Amniotic epithelial cell (primary cell): ENCODE results near the gene SLC66A2.

ENCODE experiments used
- DNase-seq: peaks from one replicate; pipeline ENCODE4 v3.0.0-alpha.2; 2010; ENCODE audit warnings: low read depth

SLC66A2 gene

DNA sequence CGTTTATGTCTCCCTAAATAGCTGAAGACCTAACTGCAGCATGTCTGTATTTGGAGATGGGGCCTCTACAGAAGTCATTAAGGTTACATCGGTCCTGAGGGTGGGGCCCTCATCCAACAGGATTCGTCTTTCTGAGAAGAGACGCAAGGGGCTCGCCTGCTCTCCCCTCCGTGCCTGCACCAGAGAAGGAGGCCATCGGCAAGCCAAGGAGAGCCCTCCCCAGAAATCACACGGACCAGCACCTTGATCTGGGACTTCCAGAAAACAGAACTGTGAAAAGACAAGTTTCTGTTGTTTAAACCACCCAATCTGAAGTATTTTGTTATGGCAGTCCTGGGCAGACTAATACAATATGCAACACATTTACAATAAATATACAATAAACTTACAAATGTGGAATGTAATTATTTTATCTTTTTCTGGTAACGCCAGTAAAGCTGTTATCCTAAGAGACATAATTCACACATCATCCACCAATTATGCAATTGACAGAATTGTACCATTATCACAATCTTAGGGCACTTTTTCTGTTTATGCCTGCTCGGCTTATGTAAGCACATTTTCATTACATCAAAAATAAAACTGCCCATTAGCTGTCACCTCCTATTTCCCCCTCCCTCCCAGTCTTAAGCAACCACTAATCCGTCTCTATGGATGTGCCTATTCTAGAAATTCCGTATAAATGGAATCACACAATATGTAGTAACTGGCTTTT, 19.1 kb upstream of the SLC66A2 start:
- DNase-seq: no peak

DNA sequence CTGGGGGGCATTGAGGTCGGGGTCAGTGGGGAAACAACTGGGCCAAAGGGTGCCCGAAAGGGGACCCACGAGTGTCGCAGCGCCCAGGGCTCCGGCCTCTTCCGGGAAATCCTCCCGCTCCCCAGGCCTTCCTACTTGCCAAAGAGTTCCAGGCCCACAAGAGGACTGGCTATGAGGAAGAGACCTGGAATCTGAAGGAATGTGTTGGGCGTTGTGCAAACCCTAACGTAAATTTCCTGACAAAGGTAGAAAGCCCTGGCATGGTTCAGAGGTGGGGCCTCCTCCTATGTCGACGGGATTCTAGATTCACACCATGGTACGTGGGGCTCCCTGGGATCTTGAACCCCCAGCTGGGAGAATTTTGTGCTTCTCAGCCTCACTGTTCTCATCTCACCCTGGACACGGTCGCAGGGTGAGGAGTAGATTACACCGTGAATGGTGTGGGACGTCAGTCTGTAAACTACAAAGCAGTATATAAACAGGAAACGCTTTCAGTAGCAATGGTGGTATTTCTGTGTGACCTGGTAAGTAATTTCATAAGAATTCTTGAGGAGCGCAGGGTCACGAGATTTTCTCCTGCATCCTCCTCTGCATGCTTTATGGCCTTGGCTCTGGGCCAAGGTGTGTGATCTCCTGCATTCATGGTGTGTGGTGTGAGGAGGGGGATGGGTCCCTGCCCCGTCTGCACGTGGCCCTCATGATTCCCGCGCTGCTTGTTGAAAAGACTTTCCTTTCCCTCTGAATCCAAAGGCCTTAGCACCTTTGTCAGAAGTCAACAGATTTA, 13.9 kb upstream of the SLC66A2 start:
- peak; percentile 90 for DNase-seq

DNA sequence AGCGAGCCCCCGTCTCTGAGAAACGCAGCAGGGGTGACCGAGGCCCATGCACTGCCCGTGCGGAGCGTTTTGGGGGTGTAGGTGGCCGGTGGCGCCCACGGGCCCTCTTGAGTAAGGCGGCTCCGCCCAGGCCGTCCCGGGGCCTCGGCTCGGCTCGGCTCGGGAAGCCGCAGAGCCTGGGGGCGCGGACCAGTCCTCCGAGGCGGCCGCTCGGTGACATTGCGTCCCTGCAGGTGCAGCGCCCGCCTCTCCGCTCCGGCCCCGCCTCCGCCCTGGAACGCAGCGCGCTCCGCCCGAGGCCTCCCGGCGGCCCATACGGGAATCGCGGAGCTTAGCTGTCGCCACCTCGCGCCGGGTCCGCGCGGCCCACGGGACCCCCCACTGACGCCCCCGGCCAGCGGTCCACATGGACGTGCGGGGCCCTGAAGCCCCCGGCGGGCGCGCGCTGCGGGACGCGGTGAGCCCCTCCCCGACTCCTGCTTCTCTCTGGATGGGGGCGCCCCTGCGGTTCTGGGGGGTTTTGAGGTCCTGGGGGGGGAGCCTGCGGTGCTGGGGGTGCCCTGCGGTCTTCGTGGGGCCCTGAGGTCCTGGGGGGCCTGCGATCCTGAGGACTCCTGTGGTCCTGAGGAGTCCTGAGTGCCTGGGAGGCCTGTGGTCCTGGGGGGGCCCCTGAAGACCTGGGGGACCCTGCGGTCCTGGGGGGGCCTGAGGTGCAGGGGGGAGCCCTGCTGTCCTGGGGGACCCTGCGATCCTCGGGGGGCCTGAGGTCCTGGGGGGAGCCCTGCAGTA, 13.1 kb upstream of the SLC66A2 start, which contains the start of gene HSBP1L1:
Gene HSBP1L1 (plus strand): TSS at position 314 of the 789 bp plus-strand sequence. CDS start 93 bp downstream, at position 407.
- no peak for DNase-seq

DNA sequence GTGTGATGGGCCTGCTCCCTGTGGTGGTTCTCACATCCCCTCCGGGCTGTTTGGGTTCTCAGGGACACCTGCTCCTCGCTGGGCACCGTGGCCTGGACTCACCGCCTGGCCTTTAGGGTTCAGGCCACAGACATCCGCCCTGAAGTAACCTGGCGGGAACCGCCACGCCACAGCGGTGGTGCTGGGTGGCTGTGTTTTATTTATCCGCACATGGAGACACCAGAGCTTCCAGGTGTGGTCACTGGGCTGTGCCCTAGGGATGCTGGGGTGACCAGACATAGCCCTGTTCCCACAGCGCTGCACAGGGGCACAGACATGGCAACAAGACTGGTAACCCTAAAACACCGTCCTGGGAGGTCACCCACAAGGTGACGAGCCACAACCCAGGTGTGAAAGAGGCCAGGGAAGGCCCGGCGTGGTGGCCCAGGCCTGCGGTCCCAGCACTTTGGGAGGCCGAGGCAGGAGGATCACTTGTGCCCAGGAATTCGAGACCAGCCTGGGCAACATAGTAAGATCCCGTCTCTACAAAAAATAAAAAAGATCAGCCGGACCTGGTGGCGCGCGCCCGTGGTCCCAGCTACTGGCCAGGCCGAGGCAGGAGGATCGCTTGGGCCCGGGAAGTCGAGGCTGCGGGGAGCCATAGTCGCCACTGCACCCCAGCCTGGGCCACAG, 12.3 kb upstream of the SLC66A2 start:
- no peak for DNase-seq

DNA sequence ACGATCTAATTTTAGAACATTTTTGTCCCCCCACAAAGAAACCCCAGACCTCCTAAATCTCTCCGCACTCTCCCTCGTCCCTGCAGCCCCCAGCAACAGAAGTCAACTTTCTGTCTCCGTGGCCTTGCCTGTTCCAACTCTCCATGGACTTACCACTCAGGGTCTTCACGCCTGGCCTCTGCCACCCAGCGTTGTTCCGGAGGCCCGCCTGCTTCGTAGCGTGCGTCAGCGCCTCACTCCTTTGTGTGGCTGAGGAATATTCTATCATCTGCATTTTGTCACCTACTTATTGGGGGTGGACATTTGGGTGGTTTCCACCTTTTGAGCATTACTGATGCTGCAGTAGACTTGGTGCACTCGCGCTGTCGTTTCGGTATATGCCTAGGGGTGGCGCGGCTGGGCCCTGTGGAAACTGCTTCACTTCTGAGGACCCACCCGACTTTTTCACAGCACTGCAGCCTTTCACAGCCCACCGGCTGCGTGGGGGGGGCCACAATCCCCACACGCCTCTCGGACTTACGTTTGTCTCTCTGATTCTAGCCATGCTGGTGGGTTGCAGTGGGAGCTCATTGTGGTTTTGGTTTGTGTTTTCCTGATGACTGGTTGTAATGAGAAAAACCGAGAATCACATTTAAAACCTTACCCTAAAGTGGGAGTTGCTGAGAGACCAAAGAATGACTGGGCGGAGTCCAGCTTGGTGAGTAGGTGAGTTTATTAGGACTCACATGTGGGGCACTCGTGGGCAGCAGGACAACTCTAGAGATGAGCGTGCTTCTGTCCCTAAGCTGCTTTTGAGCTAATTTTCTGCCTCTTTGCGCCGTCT, 11.6 kb upstream of the SLC66A2 start:
- no peak for DNase-seq

DNA sequence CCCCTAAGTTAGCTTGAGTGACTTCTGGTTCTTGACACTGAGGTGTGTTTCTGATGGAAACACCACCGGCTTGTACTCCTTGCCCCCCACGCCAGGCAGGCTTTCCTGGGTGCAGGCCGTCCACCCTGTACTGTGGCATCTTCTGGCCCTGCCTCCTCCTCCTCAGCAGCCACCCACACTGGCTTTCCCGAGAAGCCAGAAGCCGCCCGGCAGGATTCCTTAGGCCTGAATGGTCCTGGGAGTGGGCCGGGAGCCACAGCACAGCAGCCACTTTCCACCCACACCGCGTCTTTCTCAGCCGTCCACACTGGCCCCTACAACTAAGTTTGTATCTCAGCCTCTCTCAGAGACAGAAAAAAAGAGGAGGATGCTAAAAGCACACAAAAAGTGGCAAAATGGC, 10.9 kb upstream of the SLC66A2 start:
- DNase-seq: peak; percentile 51

DNA sequence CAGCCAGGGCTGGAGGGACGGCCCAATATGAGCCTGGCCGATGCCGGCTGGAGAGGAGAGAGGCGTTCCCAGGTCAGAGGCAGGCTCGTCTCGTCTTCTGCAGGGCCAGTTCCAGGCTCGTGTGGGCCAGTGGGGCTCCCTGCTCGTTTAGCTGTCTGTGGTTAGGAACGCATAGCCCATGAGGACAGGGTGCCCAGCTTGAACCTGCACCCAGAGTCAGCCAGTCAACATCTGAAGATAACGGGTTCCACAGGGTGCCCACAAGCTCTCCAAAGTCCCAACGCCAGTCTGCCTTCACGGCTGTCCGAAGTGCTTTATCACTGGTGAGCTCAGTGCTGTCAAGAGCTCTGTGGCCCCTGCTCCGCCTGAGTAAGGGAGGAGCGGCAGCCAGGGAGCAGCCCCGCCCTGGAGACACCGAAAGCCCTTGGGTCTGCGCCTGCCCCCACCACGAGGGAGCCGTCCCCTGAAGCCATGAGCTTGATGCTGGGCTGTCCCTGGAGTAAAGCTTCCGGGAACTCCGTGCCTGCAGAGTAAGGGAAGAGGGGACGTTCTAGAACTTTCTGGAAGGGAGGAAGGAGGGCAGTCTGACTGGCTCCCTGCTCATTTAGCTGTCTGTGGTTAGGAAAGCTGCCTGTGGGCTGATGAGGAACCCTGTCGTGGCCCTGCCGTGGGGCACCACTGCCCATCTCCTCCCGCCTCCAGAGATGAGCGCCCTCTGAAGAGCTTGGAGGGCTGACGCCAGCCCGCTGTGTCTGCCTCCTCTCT, 10.3 kb upstream of the SLC66A2 start:
- peak; percentile 44 for DNase-seq

DNA sequence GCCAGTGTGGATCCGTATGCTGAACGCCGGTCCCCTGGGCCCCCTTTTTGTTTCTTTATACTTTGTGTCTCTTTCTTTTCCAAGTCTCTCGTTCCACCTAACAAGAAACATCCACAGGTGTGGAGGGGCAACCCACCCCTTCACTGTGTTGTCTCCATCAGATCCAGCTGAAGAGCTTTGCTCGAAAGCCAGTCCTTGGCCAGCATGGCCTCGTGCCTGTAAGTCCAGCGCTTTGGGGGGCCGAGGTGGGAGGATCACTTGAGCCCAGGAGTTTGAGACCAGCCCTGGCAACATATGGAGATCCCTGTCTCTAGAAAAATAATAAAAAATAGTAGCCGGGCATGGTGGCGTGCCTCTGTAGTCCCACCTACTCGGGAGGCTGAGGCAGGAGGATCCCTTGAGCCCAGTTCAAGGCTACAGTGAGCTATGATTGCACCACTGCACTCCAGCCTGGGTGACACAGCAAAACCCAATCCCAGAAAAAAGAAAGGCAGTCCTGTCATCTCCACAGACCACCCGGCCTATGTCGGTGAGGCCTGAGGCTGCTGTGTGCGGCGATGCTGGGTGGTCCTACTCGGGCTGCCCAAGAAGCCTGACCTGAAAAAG, 9.6 kb upstream of the SLC66A2 start:
- DNase-seq: no peak

DNA sequence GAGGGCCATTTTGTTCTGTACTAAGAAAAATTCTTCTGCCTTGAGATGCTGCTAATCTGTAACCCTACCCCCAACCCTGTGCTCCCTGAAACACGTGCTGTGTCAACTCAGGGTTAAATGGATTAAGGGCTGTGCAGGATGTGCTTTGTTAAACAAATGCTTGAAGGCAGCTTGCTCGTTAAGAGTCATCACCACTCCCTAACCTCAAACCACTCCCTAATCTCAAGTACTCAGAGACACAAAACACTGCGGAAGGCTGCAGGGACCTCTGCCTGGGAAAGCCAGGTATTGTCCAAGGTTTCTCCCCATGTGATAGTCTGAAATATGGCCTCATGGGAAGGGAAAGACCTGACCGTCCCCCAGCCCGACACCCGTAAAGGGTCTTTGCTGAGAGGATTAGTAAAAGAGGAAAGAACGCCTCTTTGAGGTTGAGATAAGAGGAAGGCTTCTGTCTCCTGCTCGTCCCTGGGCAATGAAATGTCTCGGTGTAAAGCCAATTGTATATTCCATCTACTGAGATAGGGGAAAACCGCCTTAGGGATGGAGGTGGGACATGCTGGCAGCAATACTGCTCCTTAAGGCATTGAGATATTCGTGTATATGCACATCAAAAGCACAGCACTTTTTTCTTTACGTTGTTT, 8.8 kb upstream of the SLC66A2 start:
- DNase-seq: peak; percentile 89

DNA sequence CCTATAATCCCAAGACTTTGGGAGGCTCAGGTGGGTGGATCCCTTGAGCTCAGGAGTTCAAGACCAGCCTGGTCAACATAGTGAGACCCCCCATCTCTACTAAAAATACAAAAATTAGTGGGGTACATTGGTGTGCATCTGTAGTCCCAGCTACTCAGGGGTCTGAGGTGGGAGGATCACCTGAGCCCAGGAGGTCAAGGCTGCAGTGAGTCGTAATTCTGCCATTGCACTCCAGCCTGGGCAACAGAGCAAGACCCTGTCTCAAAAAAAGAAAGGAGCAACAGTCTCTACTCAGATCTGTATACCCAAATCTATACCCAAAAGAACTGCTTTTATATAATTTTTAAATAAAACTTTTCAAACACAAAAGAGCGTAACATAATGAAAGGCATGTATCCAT, 7.5 kb upstream of the SLC66A2 start:
- no peak for DNase-seq

DNA sequence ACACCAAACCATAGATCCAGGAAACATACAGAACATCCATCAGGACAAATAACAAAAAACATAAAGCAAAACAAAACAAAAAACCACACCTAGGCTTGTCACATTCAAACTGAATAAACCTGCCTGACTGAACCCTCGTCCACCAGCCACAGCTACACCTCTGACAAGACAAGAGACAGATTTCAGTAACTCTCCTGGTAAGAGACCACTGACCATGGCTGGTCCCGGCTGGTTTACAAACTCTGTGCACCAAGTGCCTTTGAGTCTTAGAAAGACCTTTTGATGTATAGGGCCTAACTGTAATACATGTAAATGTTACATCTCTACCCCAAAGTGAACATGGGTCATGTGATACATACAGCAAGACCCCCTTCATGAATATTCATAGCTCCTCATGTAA, 4.8 kb upstream of the SLC66A2 start:
- no peak for DNase-seq

DNA sequence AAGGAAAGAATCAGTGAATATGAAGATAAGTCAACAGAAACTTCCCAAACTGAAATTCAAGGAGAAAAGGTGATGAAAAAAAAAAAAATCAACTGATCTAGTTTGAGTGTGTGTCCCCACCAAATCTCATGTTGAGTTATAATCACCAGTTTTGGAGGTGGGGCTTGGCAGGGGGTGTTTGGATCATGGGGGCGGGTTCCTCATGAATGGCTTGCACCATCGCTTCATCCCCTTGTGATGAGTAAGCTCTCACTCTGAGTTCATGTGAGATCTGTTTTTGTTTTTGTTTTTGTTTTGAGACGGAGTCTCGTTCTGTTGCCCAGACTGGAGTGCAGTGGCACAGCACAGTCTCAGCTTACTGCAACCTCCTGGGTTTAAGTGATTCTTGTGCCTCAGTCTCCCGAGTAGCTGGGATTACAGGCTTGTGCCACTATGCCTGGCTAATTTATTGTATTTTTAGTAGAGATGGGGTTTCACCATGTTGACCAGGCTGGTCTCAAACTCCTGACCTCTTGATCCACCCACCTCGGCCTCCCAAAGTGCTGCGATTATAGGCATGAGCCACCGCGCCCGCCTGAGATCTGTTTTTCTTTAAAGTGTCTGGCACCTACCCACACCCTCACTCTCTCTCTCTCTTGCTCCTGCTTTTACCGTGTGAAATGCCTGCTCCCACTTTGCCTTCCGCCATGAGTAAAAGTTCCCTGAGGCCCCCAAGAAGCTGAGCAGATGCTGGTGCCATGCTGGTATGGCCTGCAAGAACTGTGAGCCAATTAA, 4.0 kb upstream of the SLC66A2 start:
- DNase-seq: peak; percentile 25

DNA sequence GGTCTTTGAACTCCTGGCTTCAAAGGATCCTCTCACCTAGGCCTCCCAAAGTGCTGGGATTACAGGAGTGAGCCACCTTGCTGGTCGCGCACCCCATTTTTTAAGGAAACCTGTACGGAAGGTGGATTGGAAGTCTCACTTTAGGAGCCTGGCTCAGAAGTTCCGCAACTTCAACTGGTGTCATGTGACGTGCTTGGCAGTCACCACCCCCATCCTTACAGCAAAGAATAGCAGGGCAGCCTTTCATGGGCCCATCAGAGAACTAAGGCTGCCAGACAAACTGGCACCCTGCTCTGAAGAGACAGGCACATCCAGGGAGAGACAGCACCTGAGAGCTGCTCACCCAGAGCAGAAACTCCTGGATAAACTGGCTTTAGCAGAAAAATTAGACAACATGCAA, 3.3 kb upstream of the SLC66A2 start:
- DNase-seq: no peak

DNA sequence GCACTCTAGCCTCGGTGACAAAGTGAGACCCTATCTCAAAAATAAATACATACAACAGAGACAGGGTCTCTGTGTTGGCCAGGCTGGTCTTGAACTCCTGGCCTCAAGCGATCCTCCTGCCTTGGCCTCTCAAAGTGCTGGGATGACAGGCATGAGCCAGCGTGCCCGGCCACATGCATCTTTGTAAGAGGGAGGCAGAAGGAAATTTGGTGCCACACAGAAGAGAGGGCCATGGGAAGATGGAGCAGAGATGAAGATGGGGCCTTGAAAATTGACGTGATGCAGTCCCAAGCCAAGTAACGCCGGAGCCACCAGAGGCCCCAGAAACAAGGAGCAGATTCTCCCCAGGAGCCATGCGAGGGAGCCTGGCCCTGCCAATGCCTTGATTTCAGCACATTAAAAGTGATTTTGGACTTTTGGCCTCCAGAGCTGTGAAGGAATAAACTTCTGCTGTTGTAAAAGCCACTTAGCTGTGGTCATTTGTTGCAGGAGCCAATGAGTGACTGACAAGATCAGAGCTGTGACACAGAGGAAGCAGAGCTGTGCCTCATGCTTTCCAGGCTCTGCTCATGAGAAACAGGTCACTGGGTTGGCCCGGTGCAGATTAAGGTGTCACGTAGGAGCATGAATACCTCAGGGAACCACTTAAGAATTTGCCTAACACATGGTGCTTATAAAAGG, 2.7 kb upstream of the SLC66A2 start:
- DNase-seq: no peak

DNA sequence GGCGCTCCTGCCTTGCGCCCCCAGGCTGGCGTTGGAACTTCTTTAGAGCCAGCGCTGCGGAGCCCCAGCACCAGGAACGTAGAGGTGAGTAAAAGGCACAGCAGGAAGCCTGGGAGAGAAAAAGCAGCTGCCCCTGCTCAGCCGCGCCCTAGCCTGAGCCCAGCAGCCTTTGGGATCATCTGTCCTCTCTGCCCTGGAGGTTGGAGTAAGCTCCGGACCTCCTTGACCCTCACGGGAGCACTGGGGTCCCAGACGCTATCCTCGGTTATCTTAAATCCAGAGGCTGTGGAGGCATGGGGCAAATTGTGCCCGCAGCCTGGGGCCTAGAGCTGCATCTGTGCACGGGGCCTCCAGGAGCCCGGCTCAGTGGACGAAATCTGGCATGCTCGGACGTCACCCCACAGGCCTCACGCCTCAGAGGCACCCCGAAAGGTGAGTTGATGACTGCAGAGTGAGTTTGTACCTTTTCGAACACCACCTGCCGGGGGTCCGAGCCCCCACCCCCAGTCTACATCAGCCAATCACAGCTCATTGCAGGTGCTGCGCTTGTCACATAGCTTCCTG, 1.6 kb upstream of the SLC66A2 start:
- no peak for DNase-seq

DNA sequence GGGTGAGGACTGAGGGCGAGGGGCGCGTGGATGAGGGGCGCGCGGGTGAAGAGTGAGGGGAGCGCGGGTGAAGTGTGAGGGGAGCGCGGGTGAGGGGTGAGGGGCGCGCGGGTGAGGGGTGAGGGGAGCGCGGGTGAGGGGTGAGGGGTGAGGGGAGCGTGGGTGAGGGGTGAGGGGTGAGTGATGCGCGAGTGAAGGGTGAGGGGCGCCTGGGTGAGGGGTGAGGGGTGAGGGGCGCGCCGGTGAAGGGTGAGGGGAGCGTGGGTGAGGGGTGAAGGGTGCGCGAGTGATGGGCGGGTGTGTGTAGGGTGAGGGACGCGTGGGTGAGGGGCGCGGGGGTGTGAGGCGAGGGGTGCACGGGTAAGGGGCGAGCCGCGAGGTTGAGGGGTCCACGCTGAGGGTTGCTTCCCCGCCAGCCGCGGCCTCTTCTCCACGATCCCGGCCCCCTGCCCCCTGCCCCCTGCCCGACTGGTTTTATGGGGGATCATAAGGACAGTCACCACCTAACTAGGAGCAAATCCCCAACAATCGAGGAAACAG, 1.1 kb upstream of the SLC66A2 start:
- no peak for DNase-seq

DNA sequence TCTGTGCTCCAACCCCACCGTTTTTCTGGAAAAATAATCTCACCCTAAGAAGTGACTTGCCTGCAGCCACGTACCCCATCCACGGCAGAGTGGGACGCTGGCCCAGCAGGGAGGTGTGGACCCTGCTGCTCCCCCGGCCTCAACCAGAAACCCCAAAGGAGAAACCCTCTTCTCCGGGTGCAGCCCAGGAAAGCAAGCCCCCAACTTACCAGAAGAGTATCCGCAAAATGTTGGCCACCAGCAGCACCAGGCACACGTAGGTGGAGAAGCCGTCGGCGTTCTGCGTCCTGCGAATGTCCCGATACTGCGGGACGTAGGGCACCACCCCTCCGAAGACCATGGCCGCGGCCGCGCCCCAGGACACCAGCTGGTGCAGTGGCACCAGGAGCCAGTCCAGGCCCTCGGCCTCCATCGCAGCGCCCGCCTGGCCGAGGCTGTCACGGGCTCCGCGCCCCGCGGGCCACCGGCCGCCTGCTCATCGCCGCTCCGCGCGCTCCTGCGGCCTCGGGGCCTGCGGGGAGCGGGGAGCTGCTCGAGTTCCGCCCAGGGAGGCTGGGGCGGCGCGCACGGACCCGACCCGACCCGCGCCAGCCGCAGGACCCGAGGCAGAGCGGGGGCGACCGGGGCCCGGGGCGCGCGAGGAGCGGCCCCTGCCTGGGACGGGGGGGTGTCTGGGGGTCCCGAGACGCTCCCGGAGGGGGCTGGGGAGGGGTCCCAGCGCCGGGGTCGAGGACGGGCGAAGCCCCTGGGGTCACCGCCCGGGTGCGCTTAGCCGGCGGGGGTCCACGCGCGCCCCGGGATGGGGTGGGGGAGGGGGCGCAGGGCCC, 725 bp downstream of the SLC66A2 start:
- DNase-seq: no peak
